Smooth muscle cell of the brain vasculature (primary cell): ENCODE results near the gene CPB2.

ENCODE experiments used
- DNase-seq: peaks from one replicate; pipeline ENCODE4 v3.0.0-alpha.2; 2012; ENCODE audit warnings: low read depth, low spot score

CPB2 gene

GRCh38 chr13:46052319-46053161, 52.3 kb downstream of the CPB2 start, which contains the start of gene ZC3H13:
Gene ZC3H13 (minus strand): TSS chr13:46052746. CDS start chr13:46045507, 7,239 bp downstream.
- DNase-seq = peak; percentile 81

DNA sequence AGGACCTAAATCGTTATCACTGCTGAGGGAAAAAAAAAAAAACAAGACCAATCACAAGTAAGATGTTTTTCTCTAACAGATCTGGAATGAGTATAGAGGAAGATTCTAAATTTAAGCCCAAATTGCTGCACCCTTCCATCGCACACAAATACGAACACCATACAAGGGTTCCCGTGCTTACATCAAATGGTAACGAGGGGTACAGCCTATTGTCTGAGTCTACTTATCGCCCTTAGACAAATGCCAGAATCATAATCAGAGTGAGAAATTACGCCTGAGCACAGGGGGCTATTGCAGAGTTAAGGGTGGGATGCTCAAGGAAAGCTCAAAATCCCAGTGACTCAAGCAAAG, 52.9 kb downstream of the CPB2 start:
- DNase-seq = no peak

DNA sequence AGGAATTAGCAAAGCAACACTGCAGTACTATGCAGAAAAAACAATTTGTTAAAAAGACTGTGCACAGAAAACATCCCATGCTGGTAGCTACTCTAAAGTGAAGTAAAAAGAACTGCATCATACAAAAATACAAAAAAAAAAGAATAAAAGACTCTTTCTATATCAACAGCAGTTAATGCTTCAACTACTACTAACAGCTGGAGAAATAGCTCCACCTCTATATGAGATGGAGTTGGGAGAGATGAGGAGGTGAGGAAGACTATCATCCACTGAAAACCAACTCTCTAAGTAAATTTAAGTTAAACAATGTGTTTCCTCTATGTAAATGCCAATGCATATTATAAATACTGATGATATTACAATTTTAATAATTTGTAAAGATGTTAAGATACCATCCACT, 54.1 kb downstream of the CPB2 start:
- DNase-seq = no peak

DNA sequence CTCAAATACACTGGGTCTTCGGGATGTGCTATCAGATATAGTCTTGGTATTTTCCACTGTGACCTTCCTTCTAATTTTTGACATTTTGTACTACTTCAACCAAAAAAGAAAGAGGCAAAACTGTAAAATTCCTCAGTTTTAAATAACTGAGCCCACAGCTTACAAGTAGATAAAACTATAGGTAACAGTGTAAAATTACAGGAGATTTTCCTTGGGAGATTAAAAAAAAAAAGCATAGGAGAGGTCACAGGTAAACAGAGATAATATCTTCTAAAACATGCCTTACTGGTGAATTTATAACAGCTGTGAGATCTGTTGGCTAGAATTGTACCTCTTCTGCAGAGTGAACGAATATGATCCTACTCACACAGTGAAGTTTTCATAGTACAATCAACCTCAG, 59.4 kb downstream of the CPB2 start:
- DNase-seq = no peak

DNA sequence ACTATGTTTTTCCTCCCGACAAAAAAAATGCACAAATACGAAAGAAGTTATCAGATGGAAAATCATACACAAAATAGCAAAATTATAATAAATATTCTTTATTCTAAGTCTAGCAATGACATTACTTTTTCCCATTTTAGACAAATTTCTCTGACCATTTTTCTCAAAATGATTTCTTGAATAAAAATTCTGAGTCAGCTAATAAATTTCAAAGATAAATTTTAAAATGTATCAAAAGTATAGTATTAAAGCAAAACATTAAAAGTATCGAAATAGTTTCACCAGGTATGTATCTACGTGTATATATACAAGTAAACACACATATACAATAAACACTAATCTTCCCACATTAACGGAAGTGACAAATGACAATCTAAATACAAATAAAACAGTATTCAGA, 61.2 kb downstream of the CPB2 start:
- DNase-seq = no peak

GRCh38 chr13:46041419-46041839, 63.4 kb downstream of the CPB2 start:
- DNase-seq = no peak

DNA sequence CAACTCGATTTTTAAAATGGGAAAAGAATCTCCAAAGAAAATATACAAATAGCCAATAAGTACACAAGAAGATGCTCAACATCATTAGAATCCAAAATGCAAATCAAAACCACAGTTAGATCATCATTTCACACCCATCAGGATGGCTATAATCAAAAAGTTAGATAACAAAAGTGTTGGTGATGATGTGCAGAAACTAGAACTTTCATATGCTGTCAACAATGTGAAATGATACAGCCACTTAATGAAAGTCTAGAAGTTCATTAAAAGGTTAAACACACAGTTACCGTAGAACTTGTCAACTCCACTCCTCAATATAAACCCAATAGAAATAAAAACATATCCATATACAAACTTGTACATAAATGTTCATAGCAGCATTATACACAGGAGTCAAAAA, 64.1 kb downstream of the CPB2 start:
- no peak for DNase-seq

DNA sequence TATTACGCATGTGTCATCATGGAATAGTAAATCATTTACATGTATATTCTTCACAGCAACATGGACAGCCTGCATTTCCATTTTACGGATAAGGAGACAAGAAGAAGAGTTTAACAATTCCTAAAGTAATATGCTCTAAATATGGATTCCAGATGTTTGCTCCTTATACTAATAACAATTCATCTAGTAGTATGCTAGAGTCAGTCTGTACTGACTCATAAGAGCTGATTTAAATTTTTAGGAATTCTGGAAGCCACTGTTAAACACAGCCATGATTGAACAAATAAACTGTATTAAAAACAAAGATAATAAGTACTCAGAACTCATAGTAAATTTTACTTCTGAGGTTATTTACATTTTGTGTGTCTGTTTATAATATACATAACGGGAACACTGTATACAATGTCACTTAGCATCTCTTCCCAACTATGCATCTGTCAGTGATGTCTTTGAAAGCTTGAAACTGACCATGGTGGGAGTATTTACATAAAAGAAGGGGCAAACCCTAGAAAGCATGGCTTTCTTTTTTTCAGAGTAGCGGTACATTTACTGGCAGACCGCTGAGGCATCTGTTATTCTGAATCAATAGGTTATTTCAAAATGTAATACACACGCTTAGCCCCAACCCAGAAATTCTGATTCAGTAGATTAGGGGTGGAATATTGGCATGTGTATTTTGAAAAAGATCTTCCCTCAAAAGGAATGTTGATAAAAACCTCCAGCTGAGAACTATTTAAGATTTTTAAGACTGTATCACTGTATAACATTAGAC, 65.2 kb downstream of the CPB2 start:
- no peak for DNase-seq

- no peak for DNase-seq
Measured at GRCh38 chr13:46038296-46038695, 66.5 kb downstream of the CPB2 start.

DNA sequence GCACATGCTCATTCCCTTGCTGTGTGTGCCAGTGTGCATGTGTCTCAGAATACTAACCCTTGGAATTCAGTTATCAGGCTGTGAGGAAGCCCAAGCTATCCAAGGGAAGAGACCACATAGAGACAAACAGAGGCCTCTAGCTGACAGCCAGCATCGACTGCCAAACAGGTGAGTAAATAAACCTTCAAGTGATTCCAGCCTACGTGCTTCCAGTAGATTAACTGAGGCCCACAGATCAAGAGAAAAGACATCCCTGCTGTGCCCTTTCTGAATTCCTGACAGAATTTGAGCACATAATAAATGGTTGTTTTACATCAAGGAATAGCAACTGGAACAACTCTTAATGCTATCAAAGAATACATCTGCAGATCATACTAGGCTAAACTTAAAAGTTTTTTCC, 69.8 kb downstream of the CPB2 start:
- no peak for DNase-seq

DNA sequence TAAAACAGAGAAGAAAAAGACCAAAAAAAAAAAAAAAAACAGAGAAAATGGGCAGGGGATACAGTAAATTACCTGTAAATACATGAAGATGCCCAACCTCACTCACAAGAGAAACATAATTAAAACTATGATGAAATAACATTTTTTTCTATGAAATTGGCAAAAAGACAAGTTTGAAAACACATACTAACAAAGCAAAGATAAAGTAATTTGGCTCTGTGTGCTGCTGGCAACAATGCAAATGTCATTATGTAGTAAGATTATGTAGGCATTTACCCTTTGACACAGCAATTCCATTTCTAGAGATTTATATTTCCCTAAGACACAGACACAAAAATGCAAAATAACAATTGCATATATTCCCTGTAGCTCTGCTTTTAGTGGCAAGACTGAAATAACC, 72.5 kb downstream of the CPB2 start:
- no peak for DNase-seq

DNA sequence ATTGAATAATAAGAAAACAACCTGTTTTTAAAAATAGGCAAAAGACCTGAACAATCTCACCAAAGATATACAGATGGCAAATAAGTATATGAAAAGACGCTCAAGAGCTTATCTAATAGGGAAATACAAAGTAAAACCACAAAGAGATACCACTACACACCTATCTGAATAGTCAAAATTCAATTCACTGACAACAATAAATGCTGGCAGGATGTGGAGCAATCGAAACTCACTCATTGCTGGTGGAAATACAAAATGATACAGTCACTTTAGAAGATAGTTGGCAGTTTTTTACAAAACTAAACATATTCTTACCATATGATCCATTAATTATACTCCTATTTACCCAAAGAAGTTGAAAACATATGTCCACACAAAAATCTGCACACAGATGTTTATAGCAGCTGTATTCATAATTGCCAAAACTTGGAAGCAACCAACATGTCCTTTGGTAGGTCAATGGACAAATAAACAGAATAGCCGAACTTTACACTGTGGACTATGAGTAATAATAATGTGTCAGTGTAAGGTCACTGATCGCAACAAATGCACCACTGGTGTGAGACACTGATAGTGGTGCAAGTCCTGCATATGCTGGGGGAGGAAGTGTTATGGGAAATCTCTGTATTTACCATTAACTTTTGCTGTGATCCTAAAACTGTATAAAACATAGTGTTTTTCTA, 73.1 kb downstream of the CPB2 start:
- DNase-seq = no peak

- no peak for DNase-seq
Measured at GRCh38 chr13:46025157-46025556, 79.7 kb downstream of the CPB2 start.

DNA sequence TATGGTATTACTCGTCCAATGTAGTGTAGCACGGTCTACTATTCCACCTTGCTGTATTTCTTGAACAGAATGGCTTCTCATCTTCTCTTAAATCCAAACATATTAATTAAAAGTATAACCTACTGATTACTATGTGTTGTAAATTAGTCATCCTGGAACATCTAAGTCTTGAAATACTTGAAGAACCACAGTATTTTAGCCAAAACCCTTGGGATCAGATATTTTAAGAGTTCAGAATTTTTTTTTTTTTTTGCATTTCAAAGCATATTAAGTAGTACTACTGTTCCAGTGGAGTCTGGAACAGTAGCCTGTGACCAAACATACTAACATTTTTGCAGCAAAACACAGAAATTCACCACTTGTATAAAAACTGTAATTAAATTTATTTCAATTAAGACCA, 82.4 kb downstream of the CPB2 start:
- no peak for DNase-seq

- no peak for DNase-seq
Measured at GRCh38 chr13:46016216-46016615, 88.6 kb downstream of the CPB2 start.

DNA sequence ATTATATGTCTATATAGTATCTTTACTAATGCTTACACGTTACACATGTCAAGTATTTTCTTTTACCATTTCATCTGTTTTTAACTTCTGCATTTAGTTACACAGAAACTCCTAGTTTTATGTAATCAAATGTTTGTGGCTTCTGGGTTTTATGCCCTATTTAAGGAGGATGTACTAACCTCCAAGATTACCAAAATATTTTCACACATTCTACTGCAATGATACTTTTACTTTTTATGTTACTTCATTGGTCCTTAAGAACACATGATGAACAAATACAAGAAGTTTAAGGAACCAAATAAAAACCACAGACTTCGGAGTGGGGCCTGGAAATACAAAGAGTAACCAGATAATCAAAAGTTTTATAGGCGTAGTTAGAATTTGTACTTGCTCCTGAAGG, 89.5 kb downstream of the CPB2 start:
- no peak for DNase-seq

DNA sequence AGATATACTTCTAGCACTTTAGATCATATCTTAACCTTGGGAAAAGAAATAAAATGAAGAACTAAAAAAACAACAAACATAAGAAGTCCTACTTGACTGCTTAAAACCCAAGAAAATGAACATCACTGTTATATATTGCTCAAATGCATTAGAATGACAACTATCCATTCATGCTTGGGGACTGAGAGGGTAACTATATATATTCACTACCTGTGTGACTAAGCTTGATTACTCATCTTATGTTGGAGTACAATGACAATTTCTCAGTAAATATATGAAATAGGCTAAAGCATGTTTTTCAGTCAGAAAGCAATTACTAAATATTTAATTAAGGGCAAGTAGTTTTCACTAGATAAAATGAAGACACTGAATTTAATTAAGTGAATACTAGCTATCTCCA, 92.4 kb downstream of the CPB2 start:
- no peak for DNase-seq

- DNase-seq = no peak
Measured at GRCh38 chr13:46010148-46010547, 94.7 kb downstream of the CPB2 start.

- no peak for DNase-seq
Measured at GRCh38 chr13:46008631-46009030, 96.2 kb downstream of the CPB2 start.

- DNase-seq = no peak
Measured at GRCh38 chr13:46006688-46007452, 98.0 kb downstream of the CPB2 start.

GRCh38 chr13:46004491-46004890, 100.3 kb downstream of the CPB2 start:
- no peak for DNase-seq
